ENCODE measurements around the gene CCT6A. TPM values are rescaled to one million over a fixed set of nuclear protein-coding genes. Genes with fewer than 3 reads are reported as not detected.
A peak's percentile ranks its signal among the peaks of the same experiment; 100 is the strongest.

Gene CCT6A
- total and polyA plus RNA-seq, 2 of the 4 experiments (the other 2 are of a cell fraction): 135 to 265 TPM

DNA sequence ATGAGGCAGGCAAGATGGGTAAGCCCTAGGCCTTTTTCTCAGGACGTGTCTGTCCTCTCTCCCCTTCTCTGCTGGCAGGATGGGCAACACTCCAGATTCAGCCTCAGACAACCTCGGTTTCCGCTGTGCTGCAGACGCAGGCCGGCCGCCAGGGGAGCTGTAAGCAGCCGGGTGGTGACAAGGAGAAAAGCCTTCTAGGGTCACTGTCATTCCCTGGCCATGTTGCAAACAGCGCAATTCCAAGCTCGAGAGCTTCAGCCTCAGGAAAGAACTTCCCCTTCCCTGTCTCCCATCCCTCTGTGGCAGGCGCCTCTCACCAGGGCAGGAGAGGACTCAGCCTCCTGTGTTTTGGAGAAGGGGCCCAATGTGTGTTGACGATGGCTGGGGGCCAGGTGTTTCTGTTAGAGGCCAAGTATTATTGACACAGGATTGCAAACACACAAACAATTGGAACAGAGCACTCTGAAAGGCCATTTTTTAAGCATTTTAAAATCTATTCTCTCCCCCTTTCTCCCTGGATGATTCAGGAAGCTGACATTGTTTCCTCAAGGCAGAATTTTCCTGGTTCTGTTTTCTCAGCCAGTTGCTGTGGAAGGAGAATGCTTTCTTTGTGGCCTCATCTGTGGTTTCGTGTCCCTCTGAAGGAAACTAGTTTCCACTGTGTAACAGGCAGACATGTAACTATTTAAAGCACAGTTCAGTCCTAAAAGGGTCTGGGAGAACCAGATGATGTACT, 28.1 kb downstream of the CCT6A start:
- peaks cover 21% of the 10 kb centered on the region; the same call in 1 of the 2 replicates for H3K36me3 ChIP-seq (ENCODE audit: control insufficient read depth, insufficient read depth, low read length)
- in situ Hi-C loops (cut with MboI; ENCODE audit: low sequenced_read_pairs) (loop anchor here (10.0 to 25.0 kb wide), 3 partner anchors 435 to 1317 kb away; partner anchors contain the start of gene SEC61G), intact Hi-C loops (cut with micrococcal nuclease) (no loop called here), dilution Hi-C loops (cut with HindIII; ENCODE audit: low sequenced_read_pairs, unreplicated experiment) (no loop called here)
- ChIA-PET CTCF (interaction anchor here (0.5 to 1.9 kb wide), 7 partner anchors 9 to 189 kb away, joined by 3 to 8 read pairs (median 3); partner anchors contain the start of gene PHKG1), POLR2A (ENCODE audit: unreplicated experiment) (no interaction called here)
- peak overlapping the region; percentile 22; the same call in 1 of the 2 replicates for H3K14ac ChIP-seq (replicated peaks; ENCODE audit: low read depth, low read length)
- 0 out of 2 replicates have a peak, but pooled peaks cover 3% of the 10 kb centered on the region for H3K9me1 ChIP-seq (ENCODE audit: insufficient read depth, low read length)
- H4K91ac ChIP-seq (ENCODE audit: insufficient read depth, low read depth, low read length): no peak overlapping the region
- WGBS, 2 experiments (ENCODE audit: extremely low coverage in 2 of 2, insufficient read length in 1 of 2): no CpG with 5 or more reads among the region's 12 CpGs
- no peak overlapping the region for H2BK20ac ChIP-seq (ENCODE audit: low read depth, low read length)
- no peak overlapping the region for H2AK5ac ChIP-seq (ENCODE audit: low read depth, low read length)
- peak; percentile 86 for ATAC-seq (ENCODE audit: low read depth)
- TF ChIP-seq RAD21 (IDR thresholded peaks at IDR 0.05; ENCODE audit: low read length) (peak; percentile 35), RFX5 (IDR thresholded peaks at IDR 0.05; ENCODE audit: low read depth, low read length) (no peak), NFE2L2 (IDR thresholded peaks at IDR 0.05; ENCODE audit: low read depth, low read length) (no peak), MXI1 (IDR thresholded peaks at IDR 0.05; ENCODE audit: borderline replicate concordance, low read depth, low read length) (no peak)
- TF ChIP-seq, protein P1, sequence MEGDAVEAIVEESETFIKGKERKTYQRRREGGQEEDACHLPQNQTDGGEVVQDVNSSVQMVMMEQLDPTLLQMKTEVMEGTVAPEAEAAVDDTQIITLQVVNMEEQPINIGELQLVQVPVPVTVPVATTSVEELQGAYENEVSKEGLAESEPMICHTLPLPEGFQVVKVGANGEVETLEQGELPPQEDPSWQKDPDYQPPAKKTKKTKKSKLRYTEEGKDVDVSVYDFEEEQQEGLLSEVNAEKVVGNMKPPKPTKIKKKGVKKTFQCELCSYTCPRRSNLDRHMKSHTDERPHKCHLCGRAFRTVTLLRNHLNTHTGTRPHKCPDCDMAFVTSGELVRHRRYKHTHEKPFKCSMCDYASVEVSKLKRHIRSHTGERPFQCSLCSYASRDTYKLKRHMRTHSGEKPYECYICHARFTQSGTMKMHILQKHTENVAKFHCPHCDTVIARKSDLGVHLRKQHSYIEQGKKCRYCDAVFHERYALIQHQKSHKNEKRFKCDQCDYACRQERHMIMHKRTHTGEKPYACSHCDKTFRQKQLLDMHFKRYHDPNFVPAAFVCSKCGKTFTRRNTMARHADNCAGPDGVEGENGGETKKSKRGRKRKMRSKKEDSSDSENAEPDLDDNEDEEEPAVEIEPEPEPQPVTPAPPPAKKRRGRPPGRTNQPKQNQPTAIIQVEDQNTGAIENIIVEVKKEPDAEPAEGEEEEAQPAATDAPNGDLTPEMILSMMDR (conservative IDR thresholded peaks at IDR 0.05; ENCODE audit: low read depth, low read length): peak; percentile 73
- TF ChIP-seq, protein P2, sequence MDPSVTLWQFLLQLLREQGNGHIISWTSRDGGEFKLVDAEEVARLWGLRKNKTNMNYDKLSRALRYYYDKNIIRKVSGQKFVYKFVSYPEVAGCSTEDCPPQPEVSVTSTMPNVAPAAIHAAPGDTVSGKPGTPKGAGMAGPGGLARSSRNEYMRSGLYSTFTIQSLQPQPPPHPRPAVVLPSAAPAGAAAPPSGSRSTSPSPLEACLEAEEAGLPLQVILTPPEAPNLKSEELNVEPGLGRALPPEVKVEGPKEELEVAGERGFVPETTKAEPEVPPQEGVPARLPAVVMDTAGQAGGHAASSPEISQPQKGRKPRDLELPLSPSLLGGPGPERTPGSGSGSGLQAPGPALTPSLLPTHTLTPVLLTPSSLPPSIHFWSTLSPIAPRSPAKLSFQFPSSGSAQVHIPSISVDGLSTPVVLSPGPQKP (IDR thresholded peaks at IDR 0.05; ENCODE audit: borderline replicate concordance, low read depth, low read length): no peak
- peak overlapping the region; percentile 79 for H2AFZ ChIP-seq (replicated peaks; ENCODE audit: low read length, poor library complexity)
- no peak overlapping the region for H3K18ac ChIP-seq (ENCODE audit: low read depth, low read length)
- H3K4me1 ChIP-seq (ENCODE audit: control insufficient read depth, insufficient read depth, low read length): peaks cover 10% of the 10 kb centered on the region
- no peak overlapping the region for H2BK15ac ChIP-seq (ENCODE audit: low read depth, low read length)
- H3K27me3 ChIP-seq (ENCODE audit: control insufficient read depth, insufficient read depth, low read length): no peaks in the 10 kb centered on the region
- H3K9ac ChIP-seq (ENCODE audit: low read depth, low read length): peak overlapping the region; percentile 6; the same call in 1 of the 2 replicates
- H3K79me1 ChIP-seq (ENCODE audit: low read depth in 1 of 2, low read length in 2 of 2): 0 out of 4 replicates have a peak, but pooled peaks cover 0 to 3% of the 10 kb centered on the region in 2 experiments
- H3K4ac ChIP-seq (ENCODE audit: low read depth, low read length): peak overlapping the region; percentile 28
- TSS peak; percentile 93 for BruUV-seq (replicated peaks)
- no peak overlapping the region; the same call in 1 of the 2 replicates for H4K5ac ChIP-seq (ENCODE audit: low read depth, low read length)
- H3K56ac ChIP-seq (ENCODE audit: extremely low read depth, insufficient read depth, low read length): no peak overlapping the region
- H4K20me1 ChIP-seq (ENCODE audit: insufficient read depth, low read length): no peaks in the 10 kb centered on the region
- H2BK120ac ChIP-seq (ENCODE audit: low read depth, low read length): no peak overlapping the region
- peak; percentile 71 for DNase-seq
- H2AK9ac ChIP-seq (replicated peaks; ENCODE audit: low read depth, low read length, poor library complexity): peak overlapping the region; percentile 68
- H2BK5ac ChIP-seq (ENCODE audit: low read depth, low read length, poor library complexity, severe bottlenecking): no peak overlapping the region
- H3K23ac ChIP-seq (ENCODE audit: low read depth, low read length): no peak overlapping the region; the same call in 1 of the 2 replicates
- H3K4me3 ChIP-seq (ENCODE audit: insufficient read depth, low read depth, low read length): no peak overlapping the region
- H3K9me3 ChIP-seq (ENCODE audit: control insufficient read depth, insufficient read depth, low read length): no peaks in the 10 kb centered on the region
- H4K8ac ChIP-seq (ENCODE audit: low read depth in 2 of 2, low read length in 2 of 2): peak overlapping the region in 1 of 2 experiments; percentile 36; a peak in 1 of 4 replicates
- H3K27ac ChIP-seq (ENCODE audit: insufficient read depth, low read length): peak overlapping the region; percentile 54; the same call in 1 of the 2 replicates
- H3K4me2 ChIP-seq (ENCODE audit: low read depth, low read length): peak overlapping the region; percentile 7; the same call in 1 of the 2 replicates
